GM12878 (cell line): ENCODE results near the gene OTOA. TPM values are rescaled to one million over a fixed set of nuclear protein-coding genes. Genes with fewer than 3 reads are reported as not detected.

Experiments
- BCLAF1 ChIP-seq: fragments of 450-650 bp; IDR thresholded peaks from 2 replicates; pipeline ENCODE4 v1.6.1; 2017; ENCODE audit warnings: antibody characterized with exemption, mild to moderate bottlenecking, moderate library complexity
- DPF2 ChIP-seq: fragments of 450-650 bp; IDR thresholded peaks from 2 replicates; pipeline ENCODE4 v1.6.1; 2017; ENCODE audit warnings: mild to moderate bottlenecking
- HCFC1 ChIP-seq: fragments of 150-350 bp; IDR thresholded peaks from 2 replicates; pipeline ENCODE4 v1.6.1; 2014; ENCODE audit warnings: low read length
- HSF1 ChIP-seq: fragments of 150-350 bp; IDR thresholded peaks from 2 replicates; pipeline ENCODE4 v1.6.1; 2014; ENCODE audit warnings: mild to moderate bottlenecking, low read depth, low read length
- PBX3 ChIP-seq: IDR thresholded peaks from 2 replicates; pipeline ENCODE4 v1.6.1; 2011; ENCODE audit warnings: mild to moderate bottlenecking, low read depth, low read length, moderate library complexity; ENCODE audit not compliant: insufficient replicate concordance
- POLR2A ChIP-seq: IDR thresholded peaks from 2 replicates; pipeline ENCODE4 v1.6.1; 2011; ENCODE audit warnings: low read depth, mild to moderate bottlenecking, low read length
- POLR2AphosphoS2 ChIP-seq: IDR thresholded peaks from 2 replicates; pipeline ENCODE4 v1.6.1; 2011; ENCODE audit warnings: low read depth, mild to moderate bottlenecking, low read length, improper control_type of control experiment, moderate library complexity
- RELA ChIP-seq: fragments of 450-650 bp; IDR thresholded peaks from 2 replicates; pipeline ENCODE4 v1.8.0; 2014; ENCODE audit warnings: borderline replicate concordance; ENCODE audit not compliant: partially characterized antibody
- SMAD1 ChIP-seq: fragments of 450-650 bp; IDR thresholded peaks from 2 replicates; pipeline ENCODE4 v1.6.1; 2018; ENCODE audit warnings: mild to moderate bottlenecking, low read depth; ENCODE audit not compliant: partially characterized antibody
- SUZ12 ChIP-seq: fragments of 200-600 bp; sonication (generic); IDR thresholded peaks from one replicate; pipeline ENCODE4 v1.6.1; 2018; ENCODE audit warnings: antibody characterized with exemption, mild to moderate bottlenecking; ENCODE audit not compliant: unreplicated experiment
- TCF3 ChIP-seq: IDR thresholded peaks from 2 replicates; pipeline ENCODE4 v1.6.1; 2012; ENCODE audit warnings: low read depth, mild to moderate bottlenecking, low read length, borderline replicate concordance; ENCODE audit not compliant: insufficient read depth
- YY1 ChIP-seq: IDR thresholded peaks from 2 replicates; pipeline ENCODE4 v1.6.1; 2011; ENCODE audit warnings: low read depth, mild to moderate bottlenecking, low read length
- ZZZ3 ChIP-seq: IDR thresholded peaks from 2 replicates; pipeline ENCODE4 v1.6.1; 2011; ENCODE audit warnings: low read depth; ENCODE audit not compliant: control insufficient read depth, insufficient read length
- polyA plus RNA-seq, 11 experiments: library from polyadenylated mRNA; depleted of rRNA in 4 of 11; unstranded in 6 of 11; stranded (reverse) in 5 of 11; fragments of >200 nt; fragmentation: Nextera tagmentation in 4 of 11; fragmentation: Illumina TruSeq in 1 of 11; extraction: Ambion mirVana in 4 of 11; extraction: Trizol in 1 of 11; gene quantifications; 1 replicate in 1 of 11; 2 replicates in 10 of 11; pipeline versions ENCODE4 v1.2.1 to v1.2.3, GENCODE V29; 2011 to 2016; ENCODE audit warnings: inconsistent platforms in 2 of 11, missing spikeins in 2 of 11, low read depth in 1 of 11
- total RNA-seq, 4 experiments: library from RNA; depleted of rRNA in 3 of 4; stranded (reverse); fragments of >200 nt in 3 of 4; fragmentation: Illumina TruSeq in 1 of 4; extraction: Trizol in 1 of 4; gene quantifications; 2 replicates each; pipeline versions ENCODE4 v1.2.1 to v1.2.3, GENCODE V29; 2013 to 2021
- TF ChIP-seq, protein P1 (sequence below): IDR thresholded peaks from 2 replicates; pipeline ENCODE4 v1.6.1; 2012; ENCODE audit warnings: low read depth, low read length, improper control_type of control experiment
- TF ChIP-seq, protein P2 (sequence below): fragments of 450-650 bp; formaldehyde crosslinking; IDR thresholded peaks from 2 replicates; pipeline ENCODE4 v1.4.0; 2020; ENCODE audit warnings: mild to moderate bottlenecking, moderate library complexity
- TF ChIP-seq, protein P3 (sequence below): IDR thresholded peaks from 2 replicates; pipeline ENCODE4 v1.6.1; 2011; ENCODE audit warnings: borderline replicate concordance, low read depth, mild to moderate bottlenecking, moderate library complexity, mixed read lengths, low read length; ENCODE audit not compliant: insufficient read depth; ENCODE audit errors: extremely low read length

Gene OTOA
- total and polyA plus RNA-seq, 10 of the 15 experiments (the other 5 are each of a cell fraction or from before 2014, with no cell fraction given), result 0.33 to 1.5 (median 0.61) TPM

GRCh38 chr16:21656795-21657768 lies 6.7 kb upstream of the OTOA start (continued):
- no peak for TF ChIP-seq HSF1
- TF ChIP-seq, protein P1, sequence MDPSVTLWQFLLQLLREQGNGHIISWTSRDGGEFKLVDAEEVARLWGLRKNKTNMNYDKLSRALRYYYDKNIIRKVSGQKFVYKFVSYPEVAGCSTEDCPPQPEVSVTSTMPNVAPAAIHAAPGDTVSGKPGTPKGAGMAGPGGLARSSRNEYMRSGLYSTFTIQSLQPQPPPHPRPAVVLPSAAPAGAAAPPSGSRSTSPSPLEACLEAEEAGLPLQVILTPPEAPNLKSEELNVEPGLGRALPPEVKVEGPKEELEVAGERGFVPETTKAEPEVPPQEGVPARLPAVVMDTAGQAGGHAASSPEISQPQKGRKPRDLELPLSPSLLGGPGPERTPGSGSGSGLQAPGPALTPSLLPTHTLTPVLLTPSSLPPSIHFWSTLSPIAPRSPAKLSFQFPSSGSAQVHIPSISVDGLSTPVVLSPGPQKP, result no peak
- TF ChIP-seq SMAD1, result no peak
- TF ChIP-seq DPF2, result peak; percentile 89
- TF ChIP-seq, protein P2, sequence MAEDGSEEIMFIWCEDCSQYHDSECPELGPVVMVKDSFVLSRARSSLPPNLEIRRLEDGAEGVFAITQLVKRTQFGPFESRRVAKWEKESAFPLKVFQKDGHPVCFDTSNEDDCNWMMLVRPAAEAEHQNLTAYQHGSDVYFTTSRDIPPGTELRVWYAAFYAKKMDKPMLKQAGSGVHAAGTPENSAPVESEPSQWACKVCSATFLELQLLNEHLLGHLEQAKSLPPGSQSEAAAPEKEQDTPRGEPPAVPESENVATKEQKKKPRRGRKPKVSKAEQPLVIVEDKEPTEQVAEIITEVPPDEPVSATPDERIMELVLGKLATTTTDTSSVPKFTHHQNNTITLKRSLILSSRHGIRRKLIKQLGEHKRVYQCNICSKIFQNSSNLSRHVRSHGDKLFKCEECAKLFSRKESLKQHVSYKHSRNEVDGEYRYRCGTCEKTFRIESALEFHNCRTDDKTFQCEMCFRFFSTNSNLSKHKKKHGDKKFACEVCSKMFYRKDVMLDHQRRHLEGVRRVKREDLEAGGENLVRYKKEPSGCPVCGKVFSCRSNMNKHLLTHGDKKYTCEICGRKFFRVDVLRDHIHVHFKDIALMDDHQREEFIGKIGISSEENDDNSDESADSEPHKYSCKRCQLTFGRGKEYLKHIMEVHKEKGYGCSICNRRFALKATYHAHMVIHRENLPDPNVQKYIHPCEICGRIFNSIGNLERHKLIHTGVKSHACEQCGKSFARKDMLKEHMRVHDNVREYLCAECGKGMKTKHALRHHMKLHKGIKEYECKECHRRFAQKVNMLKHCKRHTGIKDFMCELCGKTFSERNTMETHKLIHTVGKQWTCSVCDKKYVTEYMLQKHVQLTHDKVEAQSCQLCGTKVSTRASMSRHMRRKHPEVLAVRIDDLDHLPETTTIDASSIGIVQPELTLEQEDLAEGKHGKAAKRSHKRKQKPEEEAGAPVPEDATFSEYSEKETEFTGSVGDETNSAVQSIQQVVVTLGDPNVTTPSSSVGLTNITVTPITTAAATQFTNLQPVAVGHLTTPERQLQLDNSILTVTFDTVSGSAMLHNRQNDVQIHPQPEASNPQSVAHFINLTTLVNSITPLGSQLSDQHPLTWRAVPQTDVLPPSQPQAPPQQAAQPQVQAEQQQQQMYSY, result no peak
- peak; percentile 83 for TF ChIP-seq PBX3
- TF ChIP-seq POLR2A, result no peak
- TF ChIP-seq ZZZ3, result no peak
- no peak for TF ChIP-seq SUZ12
- no peak for TF ChIP-seq HCFC1
- TF ChIP-seq YY1, result 0 out of 2 replicates have a peak, but pooled peaks have one; percentile 30
- no peak for TF ChIP-seq POLR2AphosphoS2
- no peak for TF ChIP-seq TCF3
- no peak for TF ChIP-seq RELA
- TF ChIP-seq, protein P3, sequence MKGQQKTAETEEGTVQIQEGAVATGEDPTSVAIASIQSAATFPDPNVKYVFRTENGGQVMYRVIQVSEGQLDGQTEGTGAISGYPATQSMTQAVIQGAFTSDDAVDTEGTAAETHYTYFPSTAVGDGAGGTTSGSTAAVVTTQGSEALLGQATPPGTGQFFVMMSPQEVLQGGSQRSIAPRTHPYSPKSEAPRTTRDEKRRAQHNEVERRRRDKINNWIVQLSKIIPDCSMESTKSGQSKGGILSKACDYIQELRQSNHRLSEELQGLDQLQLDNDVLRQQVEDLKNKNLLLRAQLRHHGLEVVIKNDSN, result no peak
- no peak for TF ChIP-seq BCLAF1
